Right renal pelvis (tissue), 4 donors: Measurements from ENCODE around the gene ZFC3H1. TPM values are rescaled to one million over a fixed set of nuclear protein-coding genes. Genes with fewer than 3 reads are reported as not detected.
"Not testable (repeated sequence)": the region's sequence is repeated elsewhere in the genome, so short reads cannot be mapped to it uniquely, and the experiment has no call there.

ENCODE experiments used
- DNase-seq, 4 donors: peaks; one replicate each; pipeline ENCODE4 v3.0.0-alpha.2; 2013; ENCODE audit warnings: low read depth in 4 of 4, low spot score in 3 of 4, missing footprints in 1 of 4
- polyA plus RNA-seq, 4 donors: library from polyadenylated mRNA; unstranded; fragments of 120-200 nt; gene quantifications; one replicate each; pipeline ENCODE4 v1.2.1, GENCODE V29; 2013; ENCODE audit not compliant: insufficient read length in 4 of 4

Gene ZFC3H1
- polyA plus RNA-seq, 4 donors = 57.3 to 75.2 (median 68.5) TPM

DNA sequence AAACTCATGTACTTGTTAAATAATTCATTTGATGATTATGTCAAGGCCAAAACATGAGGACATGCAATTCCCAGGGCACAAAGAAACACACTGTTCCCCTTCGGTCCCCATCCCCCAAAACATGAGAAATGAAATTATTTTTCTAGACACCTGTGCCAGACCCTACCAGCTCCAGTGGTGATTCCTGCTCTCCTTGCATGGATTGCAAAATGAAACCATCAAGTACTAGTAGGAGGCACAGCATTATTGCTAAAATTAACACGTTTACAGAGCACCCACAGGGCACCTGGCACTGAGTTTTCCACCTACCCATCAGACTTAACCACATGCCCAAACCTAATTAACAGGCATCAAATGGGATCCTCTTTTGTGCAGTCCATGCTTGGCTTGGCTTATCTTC is 76.6 kb downstream of the ZFC3H1 start:
- DNase-seq = no peak

GRCh38 chr12:71585218-71585617 is 78.4 kb downstream of the ZFC3H1 start:
- DNase-seq = no peak

GRCh38 chr12:71584356-71584755 is 79.3 kb downstream of the ZFC3H1 start:
- DNase-seq = no peak

- no peak for DNase-seq
Measured at GRCh38 chr12:71582925-71583324, 80.7 kb downstream of the ZFC3H1 start.

GRCh38 chr12:71581206-71581605 is 82.4 kb downstream of the ZFC3H1 start:
- no peak for DNase-seq

DNA sequence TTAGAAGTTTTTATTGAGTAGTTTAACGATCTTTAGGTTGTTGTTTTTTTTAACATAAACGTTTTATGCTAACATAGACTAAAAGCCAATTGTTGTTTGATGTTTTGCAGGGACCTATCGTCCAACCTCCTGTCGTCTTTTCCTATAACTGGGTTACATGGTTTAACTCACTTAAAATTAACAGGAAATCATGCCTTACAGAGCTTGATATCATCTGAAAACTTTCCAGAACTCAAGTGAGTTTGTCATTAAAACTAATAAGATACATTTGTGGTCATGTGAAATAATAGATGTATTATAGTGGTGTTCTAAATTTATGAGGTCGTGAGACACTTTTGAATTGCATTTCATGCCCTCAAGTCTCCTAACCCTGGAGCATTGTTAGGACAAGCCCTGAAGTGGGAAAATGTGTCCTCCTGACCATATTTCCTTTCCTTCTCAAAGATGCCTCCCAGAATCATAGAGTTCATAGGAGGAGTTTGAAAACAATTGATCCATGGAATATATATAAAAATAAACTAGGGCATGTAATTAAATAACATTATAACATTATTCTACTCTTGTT is 84.9 kb downstream of the ZFC3H1 start:
- no peak for DNase-seq

DNA sequence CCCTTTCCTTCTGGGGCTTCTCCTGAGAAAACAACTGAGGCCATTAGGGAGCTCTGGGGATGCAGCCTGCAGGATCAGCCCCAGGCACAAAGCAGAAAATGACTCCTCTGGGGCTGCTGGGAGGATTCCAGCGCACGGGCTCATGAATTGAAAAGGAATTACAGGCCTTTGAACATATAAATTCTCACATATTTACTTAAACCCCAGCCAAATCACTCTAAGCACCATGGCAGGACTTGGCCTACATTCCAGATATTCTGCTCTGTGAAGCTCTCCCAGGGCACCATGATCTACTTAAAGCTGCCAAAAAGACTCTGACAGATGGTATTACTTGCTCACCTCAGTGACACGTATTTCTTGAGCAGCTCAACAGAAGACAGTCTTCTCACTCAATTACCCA is 87.2 kb downstream of the ZFC3H1 start:
- no peak for DNase-seq

DNA sequence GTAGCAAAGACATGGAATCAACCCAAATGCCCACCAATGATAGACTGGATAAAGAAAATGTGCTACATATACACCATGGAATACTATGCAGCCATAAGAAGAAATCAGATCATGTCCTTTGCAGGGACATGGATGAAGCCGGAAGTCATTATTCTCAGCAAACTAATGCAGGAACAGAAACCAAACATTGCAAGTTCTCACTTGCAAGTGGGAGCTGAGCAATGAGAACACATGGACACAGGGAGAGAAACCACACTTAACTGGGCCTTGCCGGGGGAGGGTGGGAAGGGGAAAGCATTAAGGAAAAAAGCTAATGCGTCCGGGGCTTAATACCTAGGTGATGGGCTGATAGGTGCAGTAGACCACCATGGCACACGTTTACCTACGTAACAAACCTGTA is 93.8 kb downstream of the ZFC3H1 start:
- not testable (repeated sequence) for DNase-seq

- no peak for DNase-seq
Measured at GRCh38 chr12:71567537-71567936, 96.1 kb downstream of the ZFC3H1 start.

- no peak for DNase-seq
Measured at GRCh38 chr12:71566655-71567054, 97.0 kb downstream of the ZFC3H1 start.

DNA sequence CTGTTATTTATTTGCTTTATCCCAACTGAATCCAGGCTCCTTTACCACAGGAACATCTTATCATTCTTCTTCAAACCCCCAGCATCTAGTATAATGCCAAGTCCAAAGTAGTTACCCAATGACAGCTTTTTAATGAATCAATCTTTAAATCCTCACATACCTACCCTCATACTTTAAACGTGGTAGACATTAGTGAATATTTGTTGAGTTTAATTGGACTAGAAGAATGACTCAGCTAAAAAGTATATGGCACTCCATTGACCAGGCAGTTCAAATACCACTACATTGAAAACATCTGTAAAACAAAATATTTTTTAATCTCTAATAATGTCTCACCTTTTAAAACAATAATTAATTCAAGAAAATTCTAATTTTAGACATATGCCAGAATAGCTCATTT is 98.1 kb downstream of the ZFC3H1 start:
- no peak for DNase-seq

DNA sequence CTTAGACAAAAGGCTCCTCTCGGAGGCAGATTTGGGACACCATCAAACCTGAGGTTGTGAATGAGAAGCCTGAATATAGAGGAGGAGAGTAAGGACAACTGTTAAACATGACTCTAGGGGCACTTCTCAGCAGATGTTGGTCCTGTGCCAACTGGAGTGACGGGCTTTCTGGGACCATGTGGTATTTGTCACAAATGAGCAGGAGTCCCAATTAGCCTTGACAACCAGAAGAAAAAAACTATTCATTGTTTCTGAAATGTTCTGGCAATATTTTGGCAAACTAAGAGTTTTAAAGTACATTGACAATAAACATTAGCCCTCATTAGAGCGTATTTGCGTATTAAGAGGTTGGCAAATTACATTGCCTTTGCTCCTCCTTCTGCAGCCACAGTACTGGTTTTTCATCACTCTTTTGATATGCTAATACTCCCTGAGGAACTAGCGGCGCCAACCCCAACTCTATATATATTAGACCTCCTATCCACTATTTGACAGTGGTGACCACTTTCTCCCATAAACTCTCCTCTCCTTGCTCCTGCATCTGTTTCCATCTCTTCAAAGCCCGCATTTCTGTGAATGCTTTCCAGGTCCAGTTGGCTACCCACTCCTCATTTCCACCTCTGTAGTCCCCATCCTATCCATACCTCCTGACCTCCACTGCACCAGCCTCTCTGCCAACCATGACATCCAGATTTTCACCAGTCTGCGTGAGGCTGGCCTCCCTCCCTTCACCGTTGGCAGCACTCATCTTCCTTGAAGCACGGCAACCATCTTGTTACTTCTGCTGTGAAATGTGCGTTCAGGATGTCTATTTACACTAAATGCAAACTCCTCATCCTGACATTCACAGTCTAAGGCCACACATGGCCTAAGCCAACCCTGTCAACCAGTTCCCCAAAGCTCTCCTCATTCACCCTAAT is 100.7 kb downstream of the ZFC3H1 start:
- DNase-seq = no peak

Other genes with a start within 250 kb of the ZFC3H1 start
- gene LGR5, start 224.1 kb downstream of the ZFC3H1 start, polyA plus RNA-seq = 10 to 100 TPM; 16.5 to 21.1 (median 18.8) TPM
- gene THAP2, start 453 bp upstream of the ZFC3H1 start, polyA plus RNA-seq = 10 to 100 TPM; 13.8 to 18.6 (median 17.1) TPM
- 10 to 100 TPM; 32.0 to 44.9 (median 42.0) TPM for gene TMEM19, start 22.2 kb upstream of the ZFC3H1 start, polyA plus RNA-seq
- 10 to 100 TPM; 57.9 to 76.9 (median 72.3) TPM for gene RAB21, start 91.0 kb upstream of the ZFC3H1 start, polyA plus RNA-seq
- gene TBC1D15, start 175.9 kb upstream of the ZFC3H1 start, polyA plus RNA-seq = 10 to 100 TPM; 45.3 to 61.0 (median 56.9) TPM